ENCODE measurements around the gene DTX4.

Gene DTX4

GRCh38 chr11:59142530-59143507, 29.1 kb upstream of the DTX4 start, which contains the start of gene FAM111A (continued):
- TF ChIP-seq, protein P1, sequence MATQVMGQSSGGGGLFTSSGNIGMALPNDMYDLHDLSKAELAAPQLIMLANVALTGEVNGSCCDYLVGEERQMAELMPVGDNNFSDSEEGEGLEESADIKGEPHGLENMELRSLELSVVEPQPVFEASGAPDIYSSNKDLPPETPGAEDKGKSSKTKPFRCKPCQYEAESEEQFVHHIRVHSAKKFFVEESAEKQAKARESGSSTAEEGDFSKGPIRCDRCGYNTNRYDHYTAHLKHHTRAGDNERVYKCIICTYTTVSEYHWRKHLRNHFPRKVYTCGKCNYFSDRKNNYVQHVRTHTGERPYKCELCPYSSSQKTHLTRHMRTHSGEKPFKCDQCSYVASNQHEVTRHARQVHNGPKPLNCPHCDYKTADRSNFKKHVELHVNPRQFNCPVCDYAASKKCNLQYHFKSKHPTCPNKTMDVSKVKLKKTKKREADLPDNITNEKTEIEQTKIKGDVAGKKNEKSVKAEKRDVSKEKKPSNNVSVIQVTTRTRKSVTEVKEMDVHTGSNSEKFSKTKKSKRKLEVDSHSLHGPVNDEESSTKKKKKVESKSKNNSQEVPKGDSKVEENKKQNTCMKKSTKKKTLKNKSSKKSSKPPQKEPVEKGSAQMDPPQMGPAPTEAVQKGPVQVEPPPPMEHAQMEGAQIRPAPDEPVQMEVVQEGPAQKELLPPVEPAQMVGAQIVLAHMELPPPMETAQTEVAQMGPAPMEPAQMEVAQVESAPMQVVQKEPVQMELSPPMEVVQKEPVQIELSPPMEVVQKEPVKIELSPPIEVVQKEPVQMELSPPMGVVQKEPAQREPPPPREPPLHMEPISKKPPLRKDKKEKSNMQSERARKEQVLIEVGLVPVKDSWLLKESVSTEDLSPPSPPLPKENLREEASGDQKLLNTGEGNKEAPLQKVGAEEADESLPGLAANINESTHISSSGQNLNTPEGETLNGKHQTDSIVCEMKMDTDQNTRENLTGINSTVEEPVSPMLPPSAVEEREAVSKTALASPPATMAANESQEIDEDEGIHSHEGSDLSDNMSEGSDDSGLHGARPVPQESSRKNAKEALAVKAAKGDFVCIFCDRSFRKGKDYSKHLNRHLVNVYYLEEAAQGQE (tag by site-specific recombination; IDR thresholded peaks at IDR 0.05), result 0 out of 2 replicates have a peak, but pooled peaks have one; percentile 22
- TF ChIP-seq ZNF501 (tag by site-specific recombination; IDR thresholded peaks at IDR 0.05) (0 out of 2 replicates have a peak, but pooled peaks have one; percentile 53), GLIS2 (tag by site-specific recombination; IDR thresholded peaks at IDR 0.05) (0 out of 2 replicates have a peak, but pooled peaks have one; percentile 48), ZBTB20 (tag by site-specific recombination; IDR thresholded peaks at IDR 0.05) (peak; percentile 48; the same call in 1 of the 2 replicates), MZF1 (tag by site-specific recombination; IDR thresholded peaks at IDR 0.05; ENCODE audit: borderline replicate concordance) (no peak), ZNF510 (tag by site-specific recombination; IDR thresholded peaks at IDR 0.05; ENCODE audit: insufficient replicate concordance) (no peak), SCRT2 (tag by site-specific recombination; IDR thresholded peaks at IDR 0.05) (peak; percentile 99), MYNN (tag by site-specific recombination; IDR thresholded peaks at IDR 0.05; ENCODE audit: borderline replicate concordance) (peak; percentile 77; the same call in 1 of the 2 replicates), SCRT1 (tag by site-specific recombination; IDR thresholded peaks at IDR 0.05; ENCODE audit: borderline replicate concordance) (peak; percentile 93), ZFP37 (tag by site-specific recombination; IDR thresholded peaks at IDR 0.05) (0 out of 2 replicates have a peak, but pooled peaks have one; percentile 45), CTCF (tag by site-specific recombination; IDR thresholded peaks at IDR 0.05) (peak; percentile 65), EGR2 (tag by site-specific recombination; IDR thresholded peaks at IDR 0.05; ENCODE audit: low read depth) (peak; percentile 87), ZNF184 (tag by site-specific recombination; IDR thresholded peaks at IDR 0.05) (no peak)
- TF ChIP-seq, protein P2, sequence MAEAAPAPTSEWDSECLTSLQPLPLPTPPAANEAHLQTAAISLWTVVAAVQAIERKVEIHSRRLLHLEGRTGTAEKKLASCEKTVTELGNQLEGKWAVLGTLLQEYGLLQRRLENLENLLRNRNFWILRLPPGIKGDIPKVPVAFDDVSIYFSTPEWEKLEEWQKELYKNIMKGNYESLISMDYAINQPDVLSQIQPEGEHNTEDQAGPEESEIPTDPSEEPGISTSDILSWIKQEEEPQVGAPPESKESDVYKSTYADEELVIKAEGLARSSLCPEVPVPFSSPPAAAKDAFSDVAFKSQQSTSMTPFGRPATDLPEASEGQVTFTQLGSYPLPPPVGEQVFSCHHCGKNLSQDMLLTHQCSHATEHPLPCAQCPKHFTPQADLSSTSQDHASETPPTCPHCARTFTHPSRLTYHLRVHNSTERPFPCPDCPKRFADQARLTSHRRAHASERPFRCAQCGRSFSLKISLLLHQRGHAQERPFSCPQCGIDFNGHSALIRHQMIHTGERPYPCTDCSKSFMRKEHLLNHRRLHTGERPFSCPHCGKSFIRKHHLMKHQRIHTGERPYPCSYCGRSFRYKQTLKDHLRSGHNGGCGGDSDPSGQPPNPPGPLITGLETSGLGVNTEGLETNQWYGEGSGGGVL (tag by site-specific recombination; IDR thresholded peaks at IDR 0.05), result peak; percentile 37; the same call in 1 of the 2 replicates

DNA sequence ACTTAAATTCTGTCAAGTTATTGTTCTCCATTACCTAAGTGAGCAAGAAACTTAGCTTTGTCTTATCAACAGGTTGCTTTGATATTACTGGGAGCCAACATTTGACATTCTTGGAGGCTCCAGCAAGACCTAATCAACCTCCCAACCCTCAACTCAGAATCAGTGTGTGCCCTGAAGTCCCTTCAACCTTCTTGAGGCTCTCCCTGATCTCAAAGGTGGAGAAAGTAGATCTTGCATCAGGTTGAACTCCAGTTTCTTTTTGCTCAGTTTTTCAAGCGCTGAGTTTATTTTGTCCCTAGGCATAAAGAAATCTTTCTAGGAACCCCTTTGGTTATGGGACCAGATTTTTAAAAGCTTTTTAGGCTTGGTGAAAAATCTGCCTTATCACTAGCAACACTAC, 27.8 kb upstream of the DTX4 start:
- CTCF ChIA-PET, result interaction anchor here (0.8 to 5.3 kb wide), 3 partner anchors 9 to 415 kb away, joined by 3 to 37 read pairs (median 11); no protein-coding TSS in a partner anchor
- no peak for TF ChIP-seq ZNF610 (tag by site-specific recombination; IDR thresholded peaks at IDR 0.05; ENCODE audit: borderline replicate concordance)
- TF ChIP-seq, protein P3, sequence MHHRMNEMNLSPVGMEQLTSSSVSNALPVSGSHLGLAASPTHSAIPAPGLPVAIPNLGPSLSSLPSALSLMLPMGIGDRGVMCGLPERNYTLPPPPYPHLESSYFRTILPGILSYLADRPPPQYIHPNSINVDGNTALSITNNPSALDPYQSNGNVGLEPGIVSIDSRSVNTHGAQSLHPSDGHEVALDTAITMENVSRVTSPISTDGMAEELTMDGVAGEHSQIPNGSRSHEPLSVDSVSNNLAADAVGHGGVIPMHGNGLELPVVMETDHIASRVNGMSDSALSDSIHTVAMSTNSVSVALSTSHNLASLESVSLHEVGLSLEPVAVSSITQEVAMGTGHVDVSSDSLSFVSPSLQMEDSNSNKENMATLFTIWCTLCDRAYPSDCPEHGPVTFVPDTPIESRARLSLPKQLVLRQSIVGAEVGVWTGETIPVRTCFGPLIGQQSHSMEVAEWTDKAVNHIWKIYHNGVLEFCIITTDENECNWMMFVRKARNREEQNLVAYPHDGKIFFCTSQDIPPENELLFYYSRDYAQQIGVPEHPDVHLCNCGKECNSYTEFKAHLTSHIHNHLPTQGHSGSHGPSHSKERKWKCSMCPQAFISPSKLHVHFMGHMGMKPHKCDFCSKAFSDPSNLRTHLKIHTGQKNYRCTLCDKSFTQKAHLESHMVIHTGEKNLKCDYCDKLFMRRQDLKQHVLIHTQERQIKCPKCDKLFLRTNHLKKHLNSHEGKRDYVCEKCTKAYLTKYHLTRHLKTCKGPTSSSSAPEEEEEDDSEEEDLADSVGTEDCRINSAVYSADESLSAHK (tag by site-specific recombination; IDR thresholded peaks at IDR 0.05), result no peak
- TF ChIP-seq SCRT2 (tag by site-specific recombination; IDR thresholded peaks at IDR 0.05), result peak; percentile 79
- no peak for TF ChIP-seq ZNF514 (tag by site-specific recombination; IDR thresholded peaks at IDR 0.05)
- TF ChIP-seq ZFP69B (tag by site-specific recombination; IDR thresholded peaks at IDR 0.05), result no peak
- TF ChIP-seq ZNF785 (tag by site-specific recombination; IDR thresholded peaks at IDR 0.05), result no peak
- TF ChIP-seq ZNF214 (tag by site-specific recombination; IDR thresholded peaks at IDR 0.05; ENCODE audit: borderline replicate concordance), result no peak
- no peak for TF ChIP-seq ZNF211 (tag by site-specific recombination; IDR thresholded peaks at IDR 0.05; ENCODE audit: low read depth)
- no peaks in the 10 kb centered on the region for H3K36me3 ChIP-seq (ENCODE audit: control insufficient read depth in 2 of 2, insufficient read depth in 1 of 2, low read length in 2 of 2)
- H3K4me3 ChIP-seq (ENCODE audit: low read depth, low read length), result no peak overlapping the region
- POLR2A ChIA-PET, result no interaction called here
- no peak overlapping the region for H3K27ac ChIP-seq (ENCODE audit: extremely low read depth, low read depth, low read length)
- H3K9me3 ChIP-seq (ENCODE audit: control insufficient read depth, insufficient read depth, low read depth, low read length), result no peaks in the 10 kb centered on the region
- no peaks in the 10 kb centered on the region for H3K4me1 ChIP-seq (ENCODE audit: control insufficient read depth, insufficient read depth, low read length)

Measured in HEK293 (cell line).